IgD-negative memory B cell (primary cell): ENCODE measurements around the gene LRP5. TPM values are rescaled to one million over a fixed set of nuclear protein-coding genes. Genes with fewer than 3 reads are reported as not detected.
"Not testable (repeated sequence)": the region's sequence is repeated elsewhere in the genome, so short reads cannot be mapped to it uniquely, and the experiment has no call there.

ENCODE experiments used
- H3K27ac Mint-ChIP-seq, 3 donors: one replicate each; pipeline ENCODE4 v1.8.0; 2020 to 2022; ENCODE audit warnings: mild to moderate bottlenecking in 3 of 3, mixed read lengths in 3 of 3, moderate library complexity in 1 of 3
- H3K27me3 Mint-ChIP-seq: one replicate; pipeline ENCODE4 v1.8.0; 2021; ENCODE audit warnings: mixed read lengths
- H3K36me3 Mint-ChIP-seq: one replicate; pipeline ENCODE4 v1.8.0; 2020; ENCODE audit warnings: mild to moderate bottlenecking, mixed read lengths
- H3K4me1 Mint-ChIP-seq, 3 donors: one replicate each; pipeline ENCODE4 v1.8.0; 2020 to 2022; ENCODE audit warnings: mixed read lengths in 3 of 3, mild to moderate bottlenecking in 1 of 3
- H3K4me3 Mint-ChIP-seq, 4 donors: one replicate each; pipeline ENCODE4 v1.8.0; 2020 to 2022; ENCODE audit warnings: mild to moderate bottlenecking in 4 of 4, mixed read lengths in 4 of 4, moderate library complexity in 3 of 4
- H3K9me3 Mint-ChIP-seq, 3 donors: one replicate each; pipeline ENCODE4 v1.8.0; 2020 to 2021; ENCODE audit warnings: mixed read lengths in 3 of 3, mild to moderate bottlenecking in 1 of 3
- polyA plus RNA-seq: library from polyadenylated mRNA; unstranded; fragments of 300-500 nt; fragmentation: Illumina TruSeq; gene quantifications from one replicate; pipeline ENCODE4 v1.2.3, GENCODE V29; 2021

LRP5 gene
- polyA plus RNA-seq, 1 donor from 2014 or later: 1.0 TPM

- peak overlapping the region in 2 of 3 donors; percentile 29 to 43 for H3K27ac Mint-ChIP-seq
- peaks cover 73 to 79% (median 75%) of the 10 kb centered on the region in 3 donors for H3K4me1 Mint-ChIP-seq
- peak overlapping the region in 3 of 4 donors; percentile 22 to 75 (median 72) for H3K4me3 Mint-ChIP-seq
- no peaks in the 10 kb centered on the region for H3K27me3 Mint-ChIP-seq
- peaks cover 2% of the 10 kb centered on the region for H3K36me3 Mint-ChIP-seq
- no peaks in the 10 kb centered on the region for H3K9me3 Mint-ChIP-seq
Measured at GRCh38 chr11:68468217-68468828, 155.9 kb downstream of the LRP5 start.

GRCh38 chr11:68469122-68469521, 156.7 kb downstream of the LRP5 start:
- H3K27ac Mint-ChIP-seq: peak overlapping the region in 2 of 3 donors; percentile 19 to 43

GRCh38 chr11:68469642-68470041, 157.3 kb downstream of the LRP5 start:
- peak overlapping the region in 3 of 4 donors; percentile 28 to 75 (median 67) for H3K4me3 Mint-ChIP-seq
- H3K27ac Mint-ChIP-seq: peak overlapping the region in 1 of 3 donors; percentile 19
- peaks cover 2% of the 10 kb centered on the region for H3K36me3 Mint-ChIP-seq
- no peaks in the 10 kb centered on the region for H3K27me3 Mint-ChIP-seq
- no peaks in the 10 kb centered on the region for H3K9me3 Mint-ChIP-seq
- peaks cover 75 to 79% (median 79%) of the 10 kb centered on the region in 3 donors for H3K4me1 Mint-ChIP-seq

More at GRCh38 chr11:68469122-68469521, 156.7 kb downstream of the LRP5 start:
- Mint-ChIP-seq H3K4me3 (peak overlapping the region in 2 of 4 donors; percentile 64 to 75), H3K27me3 (no peaks in the 10 kb centered on the region), H3K4me1 (peaks cover 74 to 81% (median 77%) of the 10 kb centered on the region in 3 donors), H3K9me3 (no peaks in the 10 kb centered on the region), H3K36me3 (peaks cover 2% of the 10 kb centered on the region)

- Mint-ChIP-seq H3K27ac (peak overlapping the region in 1 of 3 donors; percentile 78), H3K36me3 (peaks cover 2% of the 10 kb centered on the region), H3K4me1 (peaks cover 69 to 74% (median 74%) of the 10 kb centered on the region in 3 donors), H3K4me3 (peak overlapping the region in 2 of 4 donors; percentile 71 to 72), H3K27me3 (no peaks in the 10 kb centered on the region), H3K9me3 (no peaks in the 10 kb centered on the region)
Measured at GRCh38 chr11:68470304-68470811, 158.0 kb downstream of the LRP5 start.

GRCh38 chr11:68471360-68472340, 159.3 kb downstream of the LRP5 start:
- peak overlapping the region; percentile 18 to 86 (median 55) for H3K4me3 Mint-ChIP-seq
- peaks cover 60 to 67% (median 66%) of the 10 kb centered on the region in 3 donors for H3K4me1 Mint-ChIP-seq
- H3K27ac Mint-ChIP-seq: peak overlapping the region; percentile 30 to 77 (median 71)
- no peaks in the 10 kb centered on the region for H3K9me3 Mint-ChIP-seq
- peaks cover 2% of the 10 kb centered on the region for H3K36me3 Mint-ChIP-seq
- H3K27me3 Mint-ChIP-seq: no peaks in the 10 kb centered on the region

GRCh38 chr11:68472778-68473177, 160.4 kb downstream of the LRP5 start:
- no peaks in the 10 kb centered on the region for H3K27me3 Mint-ChIP-seq
- peak overlapping the region in 2 of 3 donors; percentile 30 to 60 for H3K27ac Mint-ChIP-seq
- H3K4me3 Mint-ChIP-seq: peak overlapping the region in 1 of 4 donors; percentile 2
- H3K4me1 Mint-ChIP-seq: peaks cover 59 to 66% (median 65%) of the 10 kb centered on the region in 3 donors
- H3K9me3 Mint-ChIP-seq: no peaks in the 10 kb centered on the region
- peaks cover 2% of the 10 kb centered on the region for H3K36me3 Mint-ChIP-seq

GRCh38 chr11:68473693-68474092, 161.3 kb downstream of the LRP5 start:
- H3K36me3 Mint-ChIP-seq: peaks cover 2% of the 10 kb centered on the region
- peak overlapping the region in 2 of 3 donors; percentile 19 to 30 for H3K27ac Mint-ChIP-seq
- H3K9me3 Mint-ChIP-seq: no peaks in the 10 kb centered on the region
- H3K4me1 Mint-ChIP-seq: peaks cover 55 to 62% (median 61%) of the 10 kb centered on the region in 3 donors
- peak overlapping the region in 2 of 4 donors; percentile 2 to 28 for H3K4me3 Mint-ChIP-seq
- H3K27me3 Mint-ChIP-seq: no peaks in the 10 kb centered on the region

GRCh38 chr11:68475626-68476025, 163.2 kb downstream of the LRP5 start:
- H3K36me3 Mint-ChIP-seq, H3K4me3 Mint-ChIP-seq, H3K27me3 Mint-ChIP-seq, H3K27ac Mint-ChIP-seq, H3K9me3 Mint-ChIP-seq: not testable (repeated sequence)
- H3K4me1 Mint-ChIP-seq: peaks cover 52 to 55% (median 53%) of the 10 kb centered on the region in 3 donors

GRCh38 chr11:68479390-68479789, 167.0 kb downstream of the LRP5 start:
- Mint-ChIP-seq H3K36me3 (peaks cover 7% of the 10 kb centered on the region), H3K9me3 (no peaks in the 10 kb centered on the region), H3K4me3 (peak overlapping the region in 1 of 4 donors; percentile 46), H3K27ac (peak overlapping the region in 1 of 3 donors; percentile 82), H3K4me1 (peaks cover 41 to 49% (median 48%) of the 10 kb centered on the region in 3 donors), H3K27me3 (no peaks in the 10 kb centered on the region)

- Mint-ChIP-seq H3K27ac (no peak overlapping the region), H3K27me3 (no peaks in the 10 kb centered on the region), H3K4me1 (peaks cover 46 to 52% (median 48%) of the 10 kb centered on the region in 3 donors), H3K9me3 (no peaks in the 10 kb centered on the region), H3K36me3 (peaks cover 8% of the 10 kb centered on the region), H3K4me3 (peak overlapping the region in 1 of 4 donors; percentile 41)
Measured at GRCh38 chr11:68480193-68480592, 167.8 kb downstream of the LRP5 start.

- no peaks in the 10 kb centered on the region for H3K9me3 Mint-ChIP-seq
- H3K36me3 Mint-ChIP-seq: peaks cover 8% of the 10 kb centered on the region
- H3K27ac Mint-ChIP-seq: no peak overlapping the region
- H3K4me3 Mint-ChIP-seq: peak overlapping the region in 2 of 4 donors; percentile 6 to 23
- peaks cover 49 to 55% (median 52%) of the 10 kb centered on the region in 3 donors for H3K4me1 Mint-ChIP-seq
- H3K27me3 Mint-ChIP-seq: no peaks in the 10 kb centered on the region
Measured at GRCh38 chr11:68480852-68481510, 168.6 kb downstream of the LRP5 start.

- Mint-ChIP-seq H3K4me1 (peaks cover 52 to 60% (median 54%) of the 10 kb centered on the region in 3 donors), H3K9me3 (no peaks in the 10 kb centered on the region), H3K27ac (no peak overlapping the region), H3K36me3 (peaks cover 10% of the 10 kb centered on the region), H3K4me3 (peak overlapping the region in 1 of 4 donors; percentile 6), H3K27me3 (no peaks in the 10 kb centered on the region)
Measured at GRCh38 chr11:68481579-68482240, 169.3 kb downstream of the LRP5 start.

- peaks cover 15% of the 10 kb centered on the region for H3K36me3 Mint-ChIP-seq
- H3K27me3 Mint-ChIP-seq: no peaks in the 10 kb centered on the region
- no peak overlapping the region for H3K4me3 Mint-ChIP-seq
- peak overlapping the region in 1 of 3 donors; percentile 51 for H3K27ac Mint-ChIP-seq
- H3K4me1 Mint-ChIP-seq: peaks cover 56 to 65% (median 61%) of the 10 kb centered on the region in 3 donors
- H3K9me3 Mint-ChIP-seq: no peaks in the 10 kb centered on the region
Measured at GRCh38 chr11:68488623-68489022, 176.2 kb downstream of the LRP5 start.
